ENCODE data around the gene CRYAA.

The CRYAA gene

GRCh38 chr21:43204638-43205037, 35.8 kb downstream of the CRYAA start:
- DNase-seq = no peak

GRCh38 chr21:43206231-43207042, 37.6 kb downstream of the CRYAA start:
- no peak for DNase-seq

GRCh38 chr21:43207043-43207315, 38.2 kb downstream of the CRYAA start:
- DNase-seq = no peak

GRCh38 chr21:43207868-43208267, 39.1 kb downstream of the CRYAA start:
- DNase-seq = no peak

GRCh38 chr21:43208561-43209332, 39.9 kb downstream of the CRYAA start:
- no peak for DNase-seq

GRCh38 chr21:43209575-43210453, 41.0 kb downstream of the CRYAA start:
- DNase-seq = no peak

GRCh38 chr21:43210454-43211071, 41.8 kb downstream of the CRYAA start:
- DNase-seq = no peak

- no peak for DNase-seq
Observed at GRCh38 chr21:43211072-43211759, 42.4 kb downstream of the CRYAA start.

GRCh38 chr21:43211760-43212115, 42.9 kb downstream of the CRYAA start:
- DNase-seq = no peak
